K562 (cell line): ENCODE measurements around the gene NDRG3.

Source experiments
- HDGF ChIP-seq: fragments of 450-650 bp; IDR thresholded peaks from 2 replicates; pipeline ENCODE4 v1.6.1; 2016
- MAFF ChIP-seq: IDR thresholded peaks from 2 replicates; pipeline ENCODE4 v1.6.1; 2012; ENCODE audit warnings: low read length, improper control_type of control experiment
- PHF21A ChIP-seq: fragments of 450-650 bp; IDR thresholded peaks from 2 replicates; pipeline ENCODE4 v1.6.1; 2017; ENCODE audit warnings: low read depth, borderline replicate concordance
- TCF3 ChIP-seq: sonication (generic); formaldehyde crosslinking; IDR thresholded peaks from 2 replicates; pipeline ENCODE4 v1.4.0; 2020; ENCODE audit warnings: mild to moderate bottlenecking, missing genetic modification reagents
- YBX1 ChIP-seq: fragments of 450-650 bp; IDR thresholded peaks from 2 replicates; pipeline ENCODE4 v1.7.1; 2016; ENCODE audit warnings: mild to moderate bottlenecking
- ZBTB1 ChIP-seq: sonication (generic); formaldehyde crosslinking; IDR thresholded peaks from 2 replicates; pipeline ENCODE4 v1.8.1; 2023; ENCODE audit warnings: missing genetic modification reagents, low read depth, mild to moderate bottlenecking, borderline replicate concordance
- TF ChIP-seq, protein P1 (sequence below), 3 experiments: IDR thresholded peaks in 2 of 3; conservative IDR thresholded peaks in 1 of 3; 2 replicates each; pipeline ENCODE4 v1.5.1; 2011 to 2012; ENCODE audit warnings: low read length in 3 of 3, mild to moderate bottlenecking in 3 of 3, control low read depth in 2 of 3, improper control_type of control experiment in 1 of 3, inconsistent platforms in 1 of 3, low read depth in 1 of 3, mixed read lengths in 1 of 3, moderate library complexity in 1 of 3; ENCODE audit not compliant: insufficient read depth in 2 of 3
- TF ChIP-seq, protein P2 (sequence below), 2 experiments: fragments of 450-650 bp in 1 of 2; sonication (generic) in 1 of 2; formaldehyde crosslinking in 1 of 2; IDR thresholded peaks; 2 replicates each; pipeline versions ENCODE4 v1.7.1 to v1.9.0; 2016 to 2022; ENCODE audit warnings: inconsistent platforms in 1 of 2, mild to moderate bottlenecking in 1 of 2, missing genetic modification reagents in 1 of 2
- TF ChIP-seq, protein P3 (sequence below): fragments of 250-450 bp; sonication (Bioruptor Pico); IDR thresholded peaks from 2 replicates; pipeline ENCODE4 v1.8.0; 2021; ENCODE audit warnings: mild to moderate bottlenecking, moderate library complexity
- TF ChIP-seq, protein P4 (sequence below): IDR thresholded peaks from 2 replicates; pipeline ENCODE4 v1.6.1; 2016; ENCODE audit warnings: missing genetic modification characterization, missing compliant biosample characterization
- TF ChIP-seq, protein P5 (sequence below): sonication (generic); formaldehyde crosslinking; IDR thresholded peaks from 2 replicates; pipeline ENCODE4 v1.9.0; 2022; ENCODE audit warnings: mild to moderate bottlenecking, missing genetic modification reagents
- TF ChIP-seq, protein P6 (sequence below): fragments of 250-450 bp; sonication (Bioruptor Pico); IDR thresholded peaks from 2 replicates; pipeline ENCODE4 v1.5.0; 2022; ENCODE audit warnings: mild to moderate bottlenecking

DNA sequence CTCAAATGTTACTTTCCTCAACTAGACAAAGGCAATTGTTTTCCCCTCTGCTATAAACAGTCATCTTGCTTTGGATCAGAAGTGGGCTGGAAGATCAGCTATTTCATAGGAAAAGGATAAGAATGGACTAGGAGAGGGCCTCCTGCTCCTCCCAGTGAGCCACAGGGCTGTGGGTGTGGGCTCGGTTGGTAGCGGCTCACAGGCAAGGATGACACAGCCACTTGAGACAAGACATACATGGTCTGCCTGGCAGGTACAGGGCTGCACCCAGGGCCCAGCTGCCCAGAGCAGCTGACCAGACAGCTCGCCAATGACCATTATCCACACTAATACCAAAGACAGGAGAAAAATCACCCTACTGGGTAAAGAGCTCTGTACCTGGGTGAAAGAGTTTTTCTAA, 90.9 kb downstream of the NDRG3 start:
- TF ChIP-seq, protein P1, sequence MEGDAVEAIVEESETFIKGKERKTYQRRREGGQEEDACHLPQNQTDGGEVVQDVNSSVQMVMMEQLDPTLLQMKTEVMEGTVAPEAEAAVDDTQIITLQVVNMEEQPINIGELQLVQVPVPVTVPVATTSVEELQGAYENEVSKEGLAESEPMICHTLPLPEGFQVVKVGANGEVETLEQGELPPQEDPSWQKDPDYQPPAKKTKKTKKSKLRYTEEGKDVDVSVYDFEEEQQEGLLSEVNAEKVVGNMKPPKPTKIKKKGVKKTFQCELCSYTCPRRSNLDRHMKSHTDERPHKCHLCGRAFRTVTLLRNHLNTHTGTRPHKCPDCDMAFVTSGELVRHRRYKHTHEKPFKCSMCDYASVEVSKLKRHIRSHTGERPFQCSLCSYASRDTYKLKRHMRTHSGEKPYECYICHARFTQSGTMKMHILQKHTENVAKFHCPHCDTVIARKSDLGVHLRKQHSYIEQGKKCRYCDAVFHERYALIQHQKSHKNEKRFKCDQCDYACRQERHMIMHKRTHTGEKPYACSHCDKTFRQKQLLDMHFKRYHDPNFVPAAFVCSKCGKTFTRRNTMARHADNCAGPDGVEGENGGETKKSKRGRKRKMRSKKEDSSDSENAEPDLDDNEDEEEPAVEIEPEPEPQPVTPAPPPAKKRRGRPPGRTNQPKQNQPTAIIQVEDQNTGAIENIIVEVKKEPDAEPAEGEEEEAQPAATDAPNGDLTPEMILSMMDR (IDR thresholded peaks at IDR 0.05 in 2 of 3, conservative IDR thresholded peaks at IDR 0.05 in 1 of 3; ENCODE audit: insufficient read depth in 2 of 3, low read depth in 1 of 3, low read length in 3 of 3), result no peak
- no peak for TF ChIP-seq HDGF
- no peak for TF ChIP-seq TCF3 (CRISPR knock-in tag)
- TF ChIP-seq YBX1, result no peak
- TF ChIP-seq, protein P2, sequence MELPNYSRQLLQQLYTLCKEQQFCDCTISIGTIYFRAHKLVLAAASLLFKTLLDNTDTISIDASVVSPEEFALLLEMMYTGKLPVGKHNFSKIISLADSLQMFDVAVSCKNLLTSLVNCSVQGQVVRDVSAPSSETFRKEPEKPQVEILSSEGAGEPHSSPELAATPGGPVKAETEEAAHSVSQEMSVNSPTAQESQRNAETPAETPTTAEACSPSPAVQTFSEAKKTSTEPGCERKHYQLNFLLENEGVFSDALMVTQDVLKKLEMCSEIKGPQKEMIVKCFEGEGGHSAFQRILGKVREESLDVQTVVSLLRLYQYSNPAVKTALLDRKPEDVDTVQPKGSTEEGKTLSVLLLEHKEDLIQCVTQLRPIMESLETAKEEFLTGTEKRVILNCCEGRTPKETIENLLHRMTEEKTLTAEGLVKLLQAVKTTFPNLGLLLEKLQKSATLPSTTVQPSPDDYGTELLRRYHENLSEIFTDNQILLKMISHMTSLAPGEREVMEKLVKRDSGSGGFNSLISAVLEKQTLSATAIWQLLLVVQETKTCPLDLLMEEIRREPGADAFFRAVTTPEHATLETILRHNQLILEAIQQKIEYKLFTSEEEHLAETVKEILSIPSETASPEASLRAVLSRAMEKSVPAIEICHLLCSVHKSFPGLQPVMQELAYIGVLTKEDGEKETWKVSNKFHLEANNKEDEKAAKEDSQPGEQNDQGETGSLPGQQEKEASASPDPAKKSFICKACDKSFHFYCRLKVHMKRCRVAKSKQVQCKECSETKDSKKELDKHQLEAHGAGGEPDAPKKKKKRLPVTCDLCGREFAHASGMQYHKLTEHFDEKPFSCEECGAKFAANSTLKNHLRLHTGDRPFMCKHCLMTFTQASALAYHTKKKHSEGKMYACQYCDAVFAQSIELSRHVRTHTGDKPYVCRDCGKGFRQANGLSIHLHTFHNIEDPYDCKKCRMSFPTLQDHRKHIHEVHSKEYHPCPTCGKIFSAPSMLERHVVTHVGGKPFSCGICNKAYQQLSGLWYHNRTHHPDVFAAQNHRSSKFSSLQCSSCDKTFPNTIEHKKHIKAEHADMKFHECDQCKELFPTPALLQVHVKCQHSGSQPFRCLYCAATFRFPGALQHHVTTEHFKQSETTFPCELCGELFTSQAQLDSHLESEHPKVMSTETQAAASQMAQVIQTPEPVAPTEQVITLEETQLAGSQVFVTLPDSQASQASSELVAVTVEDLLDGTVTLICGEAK (IDR thresholded peaks at IDR 0.05), result no peak
- TF ChIP-seq, protein P2 (CRISPR knock-in tag; IDR thresholded peaks at IDR 0.05), result no peak
- no peak for TF ChIP-seq PHF21A
- no peak for TF ChIP-seq MAFF
- TF ChIP-seq ZBTB1 (CRISPR knock-in tag), result no peak
- TF ChIP-seq, protein P3, sequence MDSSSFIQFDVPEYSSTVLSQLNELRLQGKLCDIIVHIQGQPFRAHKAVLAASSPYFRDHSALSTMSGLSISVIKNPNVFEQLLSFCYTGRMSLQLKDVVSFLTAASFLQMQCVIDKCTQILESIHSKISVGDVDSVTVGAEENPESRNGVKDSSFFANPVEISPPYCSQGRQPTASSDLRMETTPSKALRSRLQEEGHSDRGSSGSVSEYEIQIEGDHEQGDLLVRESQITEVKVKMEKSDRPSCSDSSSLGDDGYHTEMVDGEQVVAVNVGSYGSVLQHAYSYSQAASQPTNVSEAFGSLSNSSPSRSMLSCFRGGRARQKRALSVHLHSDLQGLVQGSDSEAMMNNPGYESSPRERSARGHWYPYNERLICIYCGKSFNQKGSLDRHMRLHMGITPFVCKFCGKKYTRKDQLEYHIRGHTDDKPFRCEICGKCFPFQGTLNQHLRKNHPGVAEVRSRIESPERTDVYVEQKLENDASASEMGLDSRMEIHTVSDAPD (CRISPR knock-in tag), result no peak
- TF ChIP-seq, protein P4, sequence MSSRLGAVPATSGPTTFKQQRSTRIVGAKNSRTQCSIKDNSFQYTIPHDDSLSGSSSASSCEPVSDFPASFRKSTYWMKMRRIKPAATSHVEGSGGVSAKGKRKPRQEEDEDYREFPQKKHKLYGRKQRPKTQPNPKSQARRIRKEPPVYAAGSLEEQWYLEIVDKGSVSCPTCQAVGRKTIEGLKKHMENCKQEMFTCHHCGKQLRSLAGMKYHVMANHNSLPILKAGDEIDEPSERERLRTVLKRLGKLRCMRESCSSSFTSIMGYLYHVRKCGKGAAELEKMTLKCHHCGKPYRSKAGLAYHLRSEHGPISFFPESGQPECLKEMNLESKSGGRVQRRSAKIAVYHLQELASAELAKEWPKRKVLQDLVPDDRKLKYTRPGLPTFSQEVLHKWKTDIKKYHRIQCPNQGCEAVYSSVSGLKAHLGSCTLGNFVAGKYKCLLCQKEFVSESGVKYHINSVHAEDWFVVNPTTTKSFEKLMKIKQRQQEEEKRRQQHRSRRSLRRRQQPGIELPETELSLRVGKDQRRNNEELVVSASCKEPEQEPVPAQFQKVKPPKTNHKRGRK (tag), result no peak
- TF ChIP-seq, protein P5, sequence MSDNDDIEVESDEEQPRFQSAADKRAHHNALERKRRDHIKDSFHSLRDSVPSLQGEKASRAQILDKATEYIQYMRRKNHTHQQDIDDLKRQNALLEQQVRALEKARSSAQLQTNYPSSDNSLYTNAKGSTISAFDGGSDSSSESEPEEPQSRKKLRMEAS (CRISPR knock-in tag), result no peak
- TF ChIP-seq, protein P6, sequence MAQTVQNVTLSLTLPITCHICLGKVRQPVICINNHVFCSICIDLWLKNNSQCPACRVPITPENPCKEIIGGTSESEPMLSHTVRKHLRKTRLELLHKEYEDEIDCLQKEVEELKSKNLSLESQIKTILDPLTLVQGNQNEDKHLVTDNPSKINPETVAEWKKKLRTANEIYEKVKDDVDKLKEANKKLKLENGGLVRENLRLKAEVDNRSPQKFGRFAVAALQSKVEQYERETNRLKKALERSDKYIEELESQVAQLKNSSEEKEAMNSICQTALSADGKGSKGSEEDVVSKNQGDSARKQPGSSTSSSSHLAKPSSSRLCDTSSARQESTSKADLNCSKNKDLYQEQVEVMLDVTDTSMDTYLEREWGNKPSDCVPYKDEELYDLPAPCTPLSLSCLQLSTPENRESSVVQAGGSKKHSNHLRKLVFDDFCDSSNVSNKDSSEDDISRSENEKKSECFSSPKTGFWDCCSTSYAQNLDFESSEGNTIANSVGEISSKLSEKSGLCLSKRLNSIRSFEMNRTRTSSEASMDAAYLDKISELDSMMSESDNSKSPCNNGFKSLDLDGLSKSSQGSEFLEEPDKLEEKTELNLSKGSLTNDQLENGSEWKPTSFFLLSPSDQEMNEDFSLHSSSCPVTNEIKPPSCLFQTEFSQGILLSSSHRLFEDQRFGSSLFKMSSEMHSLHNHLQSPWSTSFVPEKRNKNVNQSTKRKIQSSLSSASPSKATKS (CRISPR knock-in tag), result no peak
